Measurements from ENCODE around the gene JARID2.

DNA sequence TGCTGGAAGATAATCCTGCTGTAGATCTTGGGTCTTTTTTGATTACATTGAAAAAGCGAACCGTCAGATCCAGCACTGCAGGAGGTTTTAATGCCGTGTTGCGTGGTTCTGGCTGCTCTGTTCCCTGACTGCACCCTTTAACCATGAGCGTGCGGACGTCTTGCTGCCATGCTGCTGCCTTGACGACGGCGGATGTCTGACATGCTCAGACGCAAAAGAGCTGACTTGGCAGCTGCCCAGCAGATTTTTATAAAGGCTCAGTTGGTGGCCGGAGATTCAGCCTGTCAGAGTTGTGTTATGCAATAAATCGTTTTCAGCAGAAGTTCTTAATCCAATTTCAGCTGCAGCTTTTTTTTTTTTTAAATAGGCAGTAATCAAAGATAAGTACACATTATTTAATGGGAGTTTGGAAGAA, 119.4 kb downstream of the JARID2 start:
- TF ChIP-seq POLR2AphosphoS5 (IDR thresholded peaks at IDR 0.05; ENCODE audit: low read depth, low read length) (no peak), POLR2A (IDR thresholded peaks at IDR 0.05; ENCODE audit: low read depth, low read length) (no peak), SPI1 (IDR thresholded peaks at IDR 0.05; ENCODE audit: low read depth, low read length) (no peak), PAX5 (IDR thresholded peaks at IDR 0.05; ENCODE audit: insufficient read depth, low read length, severe bottlenecking) (no peak), TAF1 (IDR thresholded peaks at IDR 0.05; ENCODE audit: low read depth, low read length) (0 out of 2 replicates have a peak, but pooled peaks have one; percentile 26), POU2F2 (IDR thresholded peaks at IDR 0.05; ENCODE audit: low read depth, low read length) (no peak)
